Stimulated activated CD8-positive, alpha-beta memory T cell treated with anti-CD3 and anti-CD28 coated beads, Interleukin-12 subunit alpha, Interleukin-12 subunit beta, amount 100 ng/mL, for 1 hour (primary cell): Measurements from ENCODE around the gene MINDY4.

Source experiments
- DNase-seq: peaks from one replicate; pipeline ENCODE4 v3.0.0-alpha.2; 2020; ENCODE audit warnings: low read depth

MINDY4 gene

GRCh38 chr7:30775992-30776391 is 4.8 kb downstream of the MINDY4 start:
- no peak for DNase-seq

GRCh38 chr7:30776971-30777370 is 5.8 kb downstream of the MINDY4 start:
- DNase-seq, result no peak

- DNase-seq, result no peak
Observed at GRCh38 chr7:30778255-30779025, 7.2 kb downstream of the MINDY4 start.

GRCh38 chr7:30779574-30779973 is 8.4 kb downstream of the MINDY4 start:
- DNase-seq, result no peak

GRCh38 chr7:30780941-30781340 is 9.7 kb downstream of the MINDY4 start:
- DNase-seq, result no peak

- no peak for DNase-seq
Observed at GRCh38 chr7:30782690-30783089, 11.5 kb downstream of the MINDY4 start.

GRCh38 chr7:30785786-30786185 is 14.6 kb downstream of the MINDY4 start:
- no peak for DNase-seq

GRCh38 chr7:30787486-30787885 is 16.3 kb downstream of the MINDY4 start:
- no peak for DNase-seq

GRCh38 chr7:30788640-30789333 is 17.6 kb downstream of the MINDY4 start:
- no peak for DNase-seq

GRCh38 chr7:30789334-30789711 is 18.1 kb downstream of the MINDY4 start:
- DNase-seq, result no peak

- DNase-seq, result no peak
Observed at GRCh38 chr7:30790356-30790755, 19.1 kb downstream of the MINDY4 start.

- DNase-seq, result no peak
Observed at GRCh38 chr7:30791114-30791513, 19.9 kb downstream of the MINDY4 start.

GRCh38 chr7:30795161-30795948 is 24.1 kb downstream of the MINDY4 start:
- no peak for DNase-seq

- DNase-seq, result no peak
Observed at GRCh38 chr7:30796105-30796869, 25.1 kb downstream of the MINDY4 start.

GRCh38 chr7:30797176-30798040 is 26.2 kb downstream of the MINDY4 start:
- no peak for DNase-seq

GRCh38 chr7:30799206-30799975 is 28.2 kb downstream of the MINDY4 start:
- no peak for DNase-seq

- no peak for DNase-seq
Observed at GRCh38 chr7:30799976-30800661, 28.9 kb downstream of the MINDY4 start.

GRCh38 chr7:30800785-30801252 is 29.6 kb downstream of the MINDY4 start:
- DNase-seq, result no peak

GRCh38 chr7:30802812-30803211 is 31.6 kb downstream of the MINDY4 start:
- no peak for DNase-seq
